HG02588 (cell line): ENCODE data around the gene KRTAP20-1.

ENCODE experiments used
- ATAC-seq: cut with Tn5 transposase; IDR thresholded peaks from one replicate; pipeline ENCODE4 v1.9.1; 2021; ENCODE audit warnings: mild to moderate bottlenecking, moderate library complexity; ENCODE audit not compliant: unreplicated experiment

Gene KRTAP20-1

GRCh38 chr21:30642564-30642963 lies 26.3 kb downstream of the KRTAP20-1 start, which contains the start of gene KRTAP20-3:
Gene KRTAP20-3, plus strand, starts transcription at chr21:30642864.
- no peak for ATAC-seq

GRCh38 chr21:30646904-30647414 lies 30.7 kb downstream of the KRTAP20-1 start:
- ATAC-seq = no peak

- no peak for ATAC-seq
Observed at GRCh38 chr21:30652891-30653290, 36.7 kb downstream of the KRTAP20-1 start.
